GM18870 (cell line): ENCODE results near the gene ACTBL2.
"Not testable (repeated sequence)": the region's sequence is repeated elsewhere in the genome, so short reads cannot be mapped to it uniquely, and the experiment has no call there.

Source experiments
- ATAC-seq: cut with Tn5 transposase; IDR thresholded peaks from one replicate; pipeline ENCODE4 v1.9.1; 2021; ENCODE audit warnings: moderate library complexity; ENCODE audit not compliant: unreplicated experiment

The ACTBL2 gene

GRCh38 chr5:57494104-57495098 is 11.8 kb upstream of the ACTBL2 start:
- no peak for ATAC-seq

- no peak for ATAC-seq
Observed at GRCh38 chr5:57493034-57493433, 10.4 kb upstream of the ACTBL2 start.

GRCh38 chr5:57492632-57493031 is 10.0 kb upstream of the ACTBL2 start:
- ATAC-seq = no peak

- ATAC-seq = no peak
Observed at GRCh38 chr5:57491369-57491965, 8.9 kb upstream of the ACTBL2 start.

- no peak for ATAC-seq
Observed at GRCh38 chr5:57488215-57488955, 5.8 kb upstream of the ACTBL2 start.

GRCh38 chr5:57486027-57486602 is 3.5 kb upstream of the ACTBL2 start:
- no peak for ATAC-seq

- ATAC-seq = no peak
Observed at GRCh38 chr5:57478826-57479225, 3.8 kb downstream of the ACTBL2 start.

- ATAC-seq = no peak
Observed at GRCh38 chr5:57476601-57477056, 6.0 kb downstream of the ACTBL2 start.

GRCh38 chr5:57470339-57470738 is 12.3 kb downstream of the ACTBL2 start:
- no peak for ATAC-seq

- ATAC-seq = no peak
Observed at GRCh38 chr5:57468481-57469163, 14.0 kb downstream of the ACTBL2 start.

GRCh38 chr5:57466544-57466943 is 16.1 kb downstream of the ACTBL2 start:
- ATAC-seq = no peak

GRCh38 chr5:57460056-57460455 is 22.6 kb downstream of the ACTBL2 start:
- ATAC-seq = not testable (repeated sequence)

GRCh38 chr5:57458443-57458842 is 24.2 kb downstream of the ACTBL2 start:
- no peak for ATAC-seq

GRCh38 chr5:57456531-57457135 is 26.0 kb downstream of the ACTBL2 start:
- no peak for ATAC-seq

GRCh38 chr5:57455511-57456455 is 26.8 kb downstream of the ACTBL2 start:
- ATAC-seq = no peak

- no peak for ATAC-seq
Observed at GRCh38 chr5:57454896-57455295, 27.7 kb downstream of the ACTBL2 start.

GRCh38 chr5:57453728-57454127 is 28.9 kb downstream of the ACTBL2 start:
- ATAC-seq = no peak

GRCh38 chr5:57452885-57453284 is 29.7 kb downstream of the ACTBL2 start:
- no peak for ATAC-seq
